Activated T-cell treated with anti-CD3 and anti-CD28 coated beads for 48 hours (primary cell): ENCODE results near the gene KRT24.

ENCODE experiments used
- DNase-seq: peaks from one replicate; pipeline ENCODE4 v3.0.0-alpha.2; 2020; ENCODE audit warnings: low read depth

Gene KRT24

GRCh38 chr17:40694584-40694983 lies 9.0 kb downstream of the KRT24 start:
- no peak for DNase-seq

GRCh38 chr17:40687106-40687505 lies 16.4 kb downstream of the KRT24 start:
- no peak for DNase-seq

GRCh38 chr17:40686192-40686591 lies 17.4 kb downstream of the KRT24 start:
- DNase-seq, result no peak

GRCh38 chr17:40680998-40681397 lies 22.6 kb downstream of the KRT24 start:
- no peak for DNase-seq

- no peak for DNase-seq
Observed at GRCh38 chr17:40679523-40679907, 24.0 kb downstream of the KRT24 start.

- DNase-seq, result no peak
Observed at GRCh38 chr17:40678902-40679522, 24.5 kb downstream of the KRT24 start.

- no peak for DNase-seq
Observed at GRCh38 chr17:40675905-40676304, 27.6 kb downstream of the KRT24 start.

- DNase-seq, result no peak
Observed at GRCh38 chr17:40672654-40673053, 30.9 kb downstream of the KRT24 start.

GRCh38 chr17:40671282-40671681 lies 32.3 kb downstream of the KRT24 start:
- DNase-seq, result no peak

- DNase-seq, result no peak
Observed at GRCh38 chr17:40666331-40666730, 37.2 kb downstream of the KRT24 start.

- DNase-seq, result no peak
Observed at GRCh38 chr17:40664582-40665333, 38.8 kb downstream of the KRT24 start, which contains the start of gene KRT222. Gene KRT222 (minus strand): TSS chr17:40665177. CDS start chr17:40665099, 78 bp downstream.

- DNase-seq, result no peak
Observed at GRCh38 chr17:40663252-40663651, 40.3 kb downstream of the KRT24 start.

GRCh38 chr17:40659911-40660310 lies 43.6 kb downstream of the KRT24 start:
- DNase-seq, result no peak

GRCh38 chr17:40658396-40658795 lies 45.2 kb downstream of the KRT24 start:
- no peak for DNase-seq

- DNase-seq, result no peak
Observed at GRCh38 chr17:40651939-40652338, 51.6 kb downstream of the KRT24 start.

GRCh38 chr17:40648384-40648968 lies 55.1 kb downstream of the KRT24 start:
- DNase-seq, result no peak
